Measurements from ENCODE around the gene PRSS56.

Gene PRSS56

DNA sequence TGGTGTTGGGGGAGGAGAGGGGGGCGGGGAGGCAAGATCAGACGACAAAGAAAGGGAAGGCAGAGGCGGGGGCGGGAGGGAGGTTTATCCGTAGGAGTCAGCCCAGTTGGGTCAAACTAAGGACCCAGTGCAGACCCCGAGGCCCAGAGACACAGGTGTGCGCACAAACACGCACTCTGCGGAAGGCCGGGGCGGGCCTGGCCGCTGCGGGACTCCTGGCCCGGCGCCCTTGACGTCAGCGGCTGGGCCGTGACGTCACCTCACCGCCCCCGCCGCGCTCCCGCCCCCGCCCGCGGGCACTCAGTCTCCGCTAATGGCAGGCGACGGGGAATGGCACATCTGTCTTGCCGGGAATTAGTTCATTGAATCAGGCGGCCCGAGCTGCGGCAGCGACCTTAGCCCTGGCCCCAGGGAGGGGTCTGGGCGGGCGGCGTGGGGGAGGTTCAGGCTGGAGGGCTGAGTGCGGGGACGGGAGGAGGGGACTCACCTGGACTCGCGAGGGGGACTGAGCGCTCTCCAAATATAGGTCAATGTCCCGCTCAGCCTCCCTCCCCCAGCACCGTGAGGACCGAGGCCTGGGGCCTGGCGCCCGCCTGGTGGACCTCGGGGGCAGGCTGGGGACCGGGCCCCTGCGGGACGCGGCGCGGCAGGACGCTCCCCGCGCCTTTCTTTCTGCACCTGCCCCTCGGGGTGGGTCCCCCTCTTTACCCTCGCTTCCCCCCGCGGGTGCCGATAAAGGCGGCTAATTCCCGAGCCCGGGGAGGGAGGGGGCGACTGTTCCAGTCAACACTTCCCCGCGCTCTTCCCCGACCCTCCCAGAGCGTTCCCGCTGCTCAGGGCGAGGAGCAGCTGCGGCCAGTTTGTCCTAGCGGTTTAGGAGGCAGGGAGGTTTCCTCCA is 17.0 kb upstream of the PRSS56 start:
- DNase-seq: peak; percentile 89

DNA sequence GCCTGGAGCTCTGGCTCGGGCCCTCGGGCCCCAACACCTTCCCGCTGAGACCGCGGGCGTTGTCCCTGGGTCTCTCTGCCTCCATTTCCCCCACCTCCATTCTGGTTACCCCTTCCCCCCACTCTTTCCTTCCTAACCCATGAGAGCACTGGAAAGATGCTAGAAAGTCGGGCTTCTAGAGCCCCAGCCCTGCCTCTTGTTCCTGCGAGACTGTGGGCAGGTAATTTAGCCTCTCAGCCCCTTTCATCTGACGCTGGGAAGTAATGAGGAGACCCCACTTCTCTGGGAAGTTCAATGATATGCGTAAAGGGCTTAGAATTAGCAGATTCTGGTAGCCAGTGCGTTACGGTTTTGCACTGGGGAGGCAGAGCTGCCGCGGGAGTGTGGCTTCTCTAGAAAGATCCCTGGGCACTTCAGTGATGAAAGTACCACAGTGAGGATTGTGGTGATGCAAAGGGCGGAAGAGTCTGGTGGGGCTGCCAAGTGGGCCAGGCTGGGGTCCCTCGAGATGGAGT is 16.3 kb upstream of the PRSS56 start:
- peak; percentile 81 for DNase-seq

DNA sequence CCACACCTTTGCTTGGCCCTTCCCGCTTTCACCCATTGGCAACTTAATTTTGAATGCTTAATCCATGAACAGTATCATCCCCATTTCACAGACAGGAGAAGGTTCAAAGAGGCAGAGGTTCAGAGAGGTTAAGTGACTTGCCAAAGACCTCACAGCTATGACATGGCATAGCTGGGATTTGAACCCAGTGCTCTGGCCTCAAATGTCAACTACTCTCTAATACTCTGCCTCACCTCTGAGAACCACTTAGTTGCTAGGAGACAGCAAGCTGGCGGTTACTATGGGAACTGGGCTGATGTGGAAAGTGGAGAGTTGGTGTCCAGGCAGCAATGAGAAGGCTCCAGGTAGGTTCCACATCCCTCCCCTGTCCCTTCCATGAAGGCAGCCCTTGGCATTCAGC is 15.8 kb upstream of the PRSS56 start:
- DNase-seq: peak; percentile 74

DNA sequence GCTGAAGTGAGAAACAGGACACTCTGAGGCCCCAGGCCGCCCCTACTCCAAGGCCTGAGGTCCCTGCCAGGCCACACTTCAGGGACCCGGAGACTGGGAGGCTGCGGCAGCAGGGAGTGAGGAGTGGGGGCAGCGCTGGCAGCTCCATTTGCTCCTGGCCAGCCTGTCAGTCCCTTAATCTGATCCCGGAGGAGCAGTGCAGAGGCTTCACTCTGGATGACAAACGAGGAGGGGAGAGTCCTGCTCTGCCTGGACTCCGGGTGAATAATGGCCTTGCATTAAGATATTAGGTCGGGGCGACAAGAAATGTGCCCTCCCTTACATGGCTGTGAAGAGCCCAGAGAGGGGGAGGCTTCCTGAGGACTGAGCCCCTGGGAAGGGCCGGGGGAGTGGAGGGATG is 14.3 kb upstream of the PRSS56 start:
- DNase-seq: peak; percentile 74

DNA sequence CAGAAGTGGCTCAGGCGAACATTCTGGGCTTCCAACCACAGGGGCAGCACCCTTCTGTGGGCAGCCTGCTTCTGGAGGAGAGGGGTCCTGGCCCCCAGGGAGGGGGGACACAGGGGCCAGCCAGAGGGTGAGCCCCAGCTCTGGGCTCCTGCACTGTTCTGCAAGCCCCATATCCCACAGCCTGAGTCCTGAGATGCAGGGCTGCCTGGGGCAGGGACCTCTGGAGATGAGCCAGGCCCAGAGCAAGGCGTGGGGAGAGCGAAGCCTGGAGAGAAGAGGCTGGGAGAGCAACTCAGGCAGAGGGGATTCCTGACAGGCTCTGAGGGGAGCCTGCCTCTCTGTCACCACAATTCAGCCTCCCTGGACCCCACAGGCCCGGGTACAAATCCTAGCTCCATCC is 13.5 kb upstream of the PRSS56 start:
- DNase-seq: no peak

DNA sequence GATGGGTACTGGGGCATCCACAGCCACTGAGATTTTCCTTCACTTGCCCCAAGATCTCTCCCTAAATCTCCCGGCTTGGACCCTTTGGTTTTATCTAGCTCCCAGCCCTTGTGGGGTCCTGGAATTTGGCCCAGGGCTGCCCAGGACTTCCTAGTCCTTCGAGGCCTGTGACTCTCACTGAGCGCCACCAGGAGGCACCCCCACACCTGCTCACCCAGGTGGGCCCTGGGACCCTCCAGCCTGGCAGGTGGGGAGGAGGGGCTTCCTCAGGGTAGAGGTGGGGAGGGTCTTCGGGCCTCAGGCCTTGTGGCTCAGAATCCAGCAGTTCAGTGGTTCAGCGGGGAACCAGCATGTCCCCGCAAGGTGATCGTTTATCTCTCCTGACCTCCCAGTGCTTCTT is 11.9 kb upstream of the PRSS56 start:
- no peak for DNase-seq

DNA sequence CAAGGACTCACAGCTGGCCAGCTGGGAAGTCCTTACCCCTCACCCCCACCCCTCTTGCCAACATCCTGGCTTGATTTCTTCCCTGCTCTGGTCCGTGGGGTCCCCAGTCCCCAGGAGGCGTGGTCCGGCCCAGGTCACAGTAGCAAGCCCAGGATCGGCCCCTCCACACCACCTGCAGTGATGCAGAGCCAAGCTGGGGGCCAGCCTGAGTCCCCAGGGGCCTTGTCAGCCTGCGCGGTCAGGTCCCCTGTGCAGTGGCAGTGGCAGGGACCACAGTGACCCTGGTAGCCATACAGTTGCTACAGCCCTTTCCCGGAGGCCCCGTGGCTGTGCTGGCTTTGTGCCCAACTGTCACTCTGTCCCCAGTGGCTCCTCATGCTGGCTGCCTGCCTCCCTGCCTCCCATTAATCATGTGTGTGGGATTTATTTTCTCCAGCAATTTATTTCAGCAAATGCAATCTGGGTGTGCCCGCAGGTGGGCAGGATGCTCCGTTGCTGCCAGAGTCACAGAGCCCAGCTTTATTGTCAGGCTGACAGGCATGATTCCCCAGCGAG is 8.8 kb upstream of the PRSS56 start:
- peak; percentile 46 for DNase-seq

DNA sequence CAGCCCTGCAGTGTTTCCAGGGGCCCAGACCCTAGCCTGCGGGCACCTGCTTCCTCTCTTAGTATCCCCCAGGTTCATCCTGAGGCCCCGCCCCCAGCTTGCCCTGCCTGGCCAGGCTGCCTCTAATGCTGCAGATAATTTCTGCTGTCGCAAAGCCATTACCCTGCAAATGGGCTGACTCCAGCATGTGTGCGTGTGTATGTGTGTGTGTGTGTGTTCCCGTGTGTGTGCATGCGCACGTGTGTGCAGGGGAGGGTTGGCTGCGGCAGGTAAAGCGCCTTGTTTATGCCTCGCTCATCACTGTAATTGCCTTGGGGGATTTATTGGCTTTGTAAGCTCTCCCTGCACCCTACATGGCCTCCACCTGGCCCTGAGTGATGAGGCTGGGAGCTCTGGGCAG is 7.6 kb upstream of the PRSS56 start:
- peak; percentile 88 for DNase-seq

DNA sequence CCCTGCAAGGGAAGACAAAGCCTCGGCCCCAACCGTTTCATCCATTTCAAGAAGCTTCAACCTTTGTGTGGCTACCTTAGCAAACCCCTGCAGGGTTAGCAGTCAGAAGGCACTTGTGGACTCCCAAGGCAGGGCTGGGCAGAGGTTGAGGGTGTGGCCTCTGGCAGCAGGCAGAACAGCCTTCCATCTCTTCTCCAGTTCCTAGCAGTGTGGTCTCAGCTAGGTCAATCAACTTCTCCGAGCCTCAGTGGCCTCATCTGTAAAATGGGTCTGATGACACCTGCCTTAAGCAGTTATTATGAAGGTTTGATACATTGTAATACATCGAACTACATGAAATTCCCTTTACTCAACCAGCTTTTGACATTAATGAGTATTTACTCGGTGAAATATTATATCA is 6.8 kb upstream of the PRSS56 start:
- DNase-seq: no peak

DNA sequence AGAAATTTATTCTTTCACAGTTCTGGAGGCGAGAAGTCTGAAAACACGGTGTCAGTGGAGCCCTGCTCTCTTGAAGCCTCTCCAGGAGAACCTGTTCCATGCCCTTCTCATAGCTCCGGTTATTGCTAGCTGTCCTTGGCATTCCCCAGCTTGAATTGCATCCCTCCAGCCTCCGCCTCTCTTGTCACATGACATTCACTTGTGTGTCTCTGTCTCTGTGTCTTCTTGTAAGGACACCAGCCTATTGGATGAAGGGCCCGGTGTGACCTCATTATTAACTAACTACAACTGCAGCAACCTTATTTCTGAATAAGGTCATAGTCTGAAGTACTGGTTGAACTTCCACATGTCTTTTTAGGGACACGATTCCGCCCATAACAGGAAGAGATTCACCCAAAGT is 4.5 kb upstream of the PRSS56 start:
- DNase-seq: no peak

DNA sequence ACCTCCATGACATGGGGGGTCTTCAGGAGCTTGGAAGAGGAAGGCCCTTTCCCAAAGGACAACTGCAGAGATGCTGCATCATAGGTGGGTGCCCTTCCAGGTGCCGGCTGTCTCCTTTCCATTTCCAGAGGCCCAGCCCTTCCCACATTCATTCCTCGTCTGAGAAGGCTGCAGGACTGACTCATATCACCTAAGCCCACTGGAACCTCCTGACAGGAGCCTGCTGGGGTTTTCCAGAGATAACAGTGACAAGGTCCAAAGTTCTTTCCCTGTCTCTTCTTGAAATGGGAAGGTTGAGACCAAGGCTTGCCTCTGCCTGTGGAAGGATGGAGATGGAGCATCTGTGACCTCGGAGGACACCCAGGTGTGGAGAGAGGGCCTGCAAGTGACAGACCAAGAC is 3.6 kb upstream of the PRSS56 start:
- DNase-seq: no peak

DNA sequence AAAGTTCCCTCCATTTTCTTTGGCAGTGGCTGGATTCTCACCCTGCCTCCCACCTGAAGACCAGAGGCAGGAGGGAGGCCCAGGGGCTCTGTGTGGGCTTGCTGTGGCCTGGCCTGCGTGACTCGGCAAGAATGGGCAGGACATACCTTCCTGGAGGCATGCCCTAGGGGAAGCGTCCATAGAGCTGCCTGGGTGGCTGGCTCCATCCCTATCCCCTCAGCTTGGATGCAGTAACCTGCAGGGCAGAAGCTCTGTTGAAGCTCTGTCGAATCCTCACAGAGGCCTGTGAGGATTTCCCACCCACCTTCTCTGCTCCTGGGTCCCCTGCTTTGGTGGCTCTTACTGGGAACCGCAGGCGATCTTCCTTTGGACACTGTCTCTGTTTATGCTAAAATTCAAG is 1.3 kb upstream of the PRSS56 start:
- no peak for DNase-seq

DNA sequence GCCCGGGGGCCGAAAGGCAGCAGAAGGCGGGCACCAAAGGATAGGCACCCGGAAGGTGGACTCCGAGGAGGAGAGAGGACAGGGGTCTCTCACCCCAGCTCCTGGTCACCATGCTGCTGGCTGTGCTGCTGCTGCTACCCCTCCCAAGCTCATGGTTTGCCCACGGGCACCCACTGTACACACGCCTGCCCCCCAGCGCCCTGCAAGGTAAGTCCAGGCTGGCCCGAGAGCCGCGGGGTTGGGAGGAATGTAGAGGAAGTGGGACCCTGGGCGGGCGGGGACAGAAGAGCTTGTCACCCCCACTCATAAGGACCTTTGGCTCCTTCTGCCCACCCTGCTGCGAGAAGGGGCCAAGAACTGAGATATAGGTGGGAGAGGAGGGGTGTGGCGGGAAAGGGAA is 301 bp downstream of the PRSS56 start:
- DNase-seq: no peak

DNA sequence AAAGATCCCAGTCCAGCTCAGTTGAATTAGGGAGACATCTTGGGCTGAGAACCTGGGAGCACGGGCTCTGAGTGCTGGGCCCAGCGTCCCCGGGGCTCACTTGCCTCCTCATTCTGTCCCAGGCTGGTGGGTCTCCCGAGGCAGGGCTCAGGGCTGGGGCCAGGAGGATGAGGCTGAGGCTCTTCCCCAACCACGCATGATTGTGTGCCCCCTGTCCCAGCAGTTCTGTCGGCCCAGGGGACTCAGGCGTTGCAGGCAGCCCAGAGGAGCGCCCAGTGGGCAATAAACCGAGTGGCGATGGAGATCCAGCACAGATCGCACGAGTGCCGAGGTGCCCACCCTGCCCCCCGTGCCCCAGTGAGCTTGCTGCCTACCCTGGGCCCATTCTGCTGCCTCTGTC is 910 bp downstream of the PRSS56 start:
- no peak for DNase-seq

DNA sequence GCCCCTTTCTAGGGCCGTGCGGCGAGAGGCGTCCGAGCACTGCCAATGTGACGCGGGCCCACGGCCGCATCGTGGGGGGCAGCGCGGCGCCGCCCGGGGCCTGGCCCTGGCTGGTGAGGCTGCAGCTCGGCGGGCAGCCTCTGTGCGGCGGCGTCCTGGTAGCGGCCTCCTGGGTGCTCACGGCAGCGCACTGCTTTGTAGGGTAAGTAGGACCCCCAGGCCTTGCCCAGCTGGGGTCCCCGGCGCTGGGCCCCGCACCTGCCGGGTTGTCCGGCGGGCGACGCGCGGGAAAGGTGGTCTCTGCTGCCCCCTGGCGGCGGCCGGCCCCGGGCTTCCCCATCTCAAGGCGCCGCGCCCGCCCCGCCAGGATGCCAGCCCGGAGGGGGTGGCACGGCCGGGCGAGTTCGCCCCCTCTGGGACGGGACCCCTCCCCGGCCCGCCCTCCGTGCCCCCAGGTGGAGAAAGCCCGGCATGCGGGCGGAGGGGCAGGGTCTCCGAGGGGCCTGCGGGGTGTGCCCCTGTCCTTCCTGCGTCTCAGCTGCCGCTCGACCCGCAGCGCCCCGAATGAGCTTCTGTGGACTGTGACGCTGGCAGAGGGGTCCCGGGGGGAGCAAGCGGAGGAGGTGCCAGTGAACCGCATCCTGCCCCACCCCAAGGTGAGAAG is 1.9 kb downstream of the PRSS56 start:
- peak; percentile 85 for DNase-seq

DNA sequence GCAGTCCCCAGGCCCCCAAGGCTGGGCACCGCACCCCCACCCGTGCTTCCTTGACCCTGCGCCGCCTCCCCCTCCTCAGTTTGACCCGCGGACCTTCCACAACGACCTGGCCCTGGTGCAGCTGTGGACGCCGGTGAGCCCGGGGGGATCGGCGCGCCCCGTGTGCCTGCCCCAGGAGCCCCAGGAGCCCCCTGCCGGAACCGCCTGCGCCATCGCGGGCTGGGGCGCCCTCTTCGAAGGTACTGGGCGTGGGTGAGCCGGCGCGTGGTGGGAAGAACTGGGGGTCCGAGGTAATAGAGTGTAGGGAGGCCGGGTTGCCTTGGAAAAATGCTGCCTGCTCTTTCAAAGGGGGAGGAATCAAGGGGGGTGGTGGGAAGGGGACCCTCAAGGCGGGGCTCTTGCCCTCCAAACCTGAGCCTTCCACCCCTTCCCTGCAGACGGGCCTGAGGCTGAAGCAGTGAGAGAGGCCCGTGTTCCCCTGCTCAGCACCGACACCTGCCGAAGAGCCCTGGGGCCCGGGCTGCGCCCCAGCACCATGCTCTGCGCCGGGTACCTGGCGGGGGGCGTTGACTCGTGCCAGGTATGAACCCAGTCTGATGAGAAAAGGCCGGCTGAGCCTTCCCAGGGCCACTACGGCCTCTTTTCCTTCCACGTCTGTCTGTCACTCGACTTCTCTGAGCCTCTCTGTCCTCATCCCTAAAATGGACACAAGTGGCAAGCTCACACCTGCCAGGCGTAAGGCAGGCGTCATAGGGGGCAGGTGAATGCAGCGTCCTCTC is 2.6 kb downstream of the PRSS56 start:
- no peak for DNase-seq

DNA sequence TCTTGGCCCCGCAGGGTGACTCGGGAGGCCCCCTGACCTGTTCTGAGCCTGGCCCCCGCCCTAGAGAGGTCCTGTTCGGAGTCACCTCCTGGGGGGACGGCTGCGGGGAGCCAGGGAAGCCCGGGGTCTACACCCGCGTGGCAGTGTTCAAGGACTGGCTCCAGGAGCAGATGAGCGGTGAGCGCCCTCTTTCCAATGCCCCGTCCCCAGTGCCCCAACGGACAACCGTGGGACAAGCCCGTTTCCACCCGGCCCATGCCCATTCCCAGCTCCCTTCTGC is 3.2 kb downstream of the PRSS56 start:
- DNase-seq: no peak

DNA sequence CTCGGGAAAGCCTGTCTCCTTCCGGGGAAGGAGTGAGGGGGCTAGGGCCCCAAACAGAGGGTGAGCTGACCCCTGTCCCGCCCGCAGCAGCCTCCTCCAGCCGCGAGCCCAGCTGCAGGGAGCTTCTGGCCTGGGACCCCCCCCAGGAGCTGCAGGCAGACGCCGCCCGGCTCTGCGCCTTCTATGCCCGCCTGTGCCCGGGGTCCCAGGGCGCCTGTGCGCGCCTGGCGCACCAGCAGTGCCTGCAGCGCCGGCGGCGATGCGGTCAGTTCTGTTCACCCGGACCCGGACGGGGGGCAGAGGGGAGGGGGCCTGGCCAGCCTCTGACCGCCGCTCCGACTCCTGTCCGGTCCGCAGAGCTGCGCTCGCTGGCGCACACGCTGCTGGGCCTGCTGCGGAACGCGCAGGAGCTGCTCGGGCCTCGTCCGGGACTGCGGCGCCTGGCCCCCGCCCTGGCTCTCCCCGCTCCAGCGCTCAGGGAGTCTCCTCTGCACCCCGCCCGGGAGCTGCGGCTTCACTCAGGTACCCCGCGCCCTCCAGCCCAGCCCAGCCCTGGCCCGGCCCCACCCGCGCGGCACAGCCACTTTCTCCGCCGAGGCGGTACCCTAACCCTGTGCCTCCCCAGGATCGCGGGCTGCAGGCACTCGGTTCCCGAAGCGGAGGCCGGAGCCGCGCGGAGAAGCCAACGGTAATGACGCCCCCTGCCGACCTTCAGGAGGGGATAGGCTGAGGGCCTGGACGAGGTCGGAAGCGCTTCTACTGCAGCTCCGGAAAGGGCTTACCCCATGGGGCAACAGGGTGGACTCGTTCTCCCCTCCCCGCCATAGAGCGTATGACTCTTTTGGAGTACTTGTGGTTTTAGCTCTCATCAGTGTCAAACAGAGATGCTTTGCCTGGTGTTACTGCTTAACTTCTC is 3.8 kb downstream of the PRSS56 start:
- DNase-seq: peak; percentile 87

DNA sequence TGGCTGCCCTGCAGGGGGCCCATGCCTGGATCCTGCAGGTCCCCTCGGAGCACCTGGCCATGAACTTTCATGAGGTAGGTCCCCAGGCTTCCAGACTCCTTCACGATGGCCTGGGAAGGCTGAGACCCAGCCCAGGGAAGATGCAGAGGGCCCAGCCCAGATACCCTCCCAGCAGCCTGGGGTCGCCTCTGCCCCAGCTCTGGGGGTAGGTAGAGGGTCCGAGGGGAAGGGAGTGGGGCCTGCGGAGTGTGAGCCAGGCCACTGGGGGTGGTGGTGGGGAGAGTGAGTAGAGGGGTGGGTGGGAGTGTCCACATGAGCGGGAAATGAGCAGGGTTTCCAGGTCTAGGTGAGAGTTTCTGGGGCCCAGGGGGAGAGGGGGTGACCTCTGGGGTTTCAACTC is 4.6 kb downstream of the PRSS56 start:
- DNase-seq: no peak

DNA sequence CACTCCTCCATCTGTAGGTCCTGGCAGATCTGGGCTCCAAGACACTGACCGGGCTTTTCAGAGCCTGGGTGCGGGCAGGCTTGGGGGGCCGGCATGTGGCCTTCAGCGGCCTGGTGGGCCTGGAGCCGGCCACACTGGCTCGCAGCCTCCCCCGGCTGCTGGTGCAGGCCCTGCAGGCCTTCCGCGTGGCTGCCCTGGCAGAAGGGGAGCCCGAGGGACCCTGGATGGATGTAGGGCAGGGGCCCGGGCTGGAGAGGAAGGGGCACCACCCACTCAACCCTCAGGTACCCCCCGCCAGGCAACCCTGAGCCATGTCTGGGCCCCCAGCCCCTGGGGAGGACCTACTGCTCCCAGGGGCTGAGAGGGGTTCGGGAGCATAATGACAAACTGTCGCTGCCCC is 5.0 kb downstream of the PRSS56 start:
- no peak for DNase-seq

DNA sequence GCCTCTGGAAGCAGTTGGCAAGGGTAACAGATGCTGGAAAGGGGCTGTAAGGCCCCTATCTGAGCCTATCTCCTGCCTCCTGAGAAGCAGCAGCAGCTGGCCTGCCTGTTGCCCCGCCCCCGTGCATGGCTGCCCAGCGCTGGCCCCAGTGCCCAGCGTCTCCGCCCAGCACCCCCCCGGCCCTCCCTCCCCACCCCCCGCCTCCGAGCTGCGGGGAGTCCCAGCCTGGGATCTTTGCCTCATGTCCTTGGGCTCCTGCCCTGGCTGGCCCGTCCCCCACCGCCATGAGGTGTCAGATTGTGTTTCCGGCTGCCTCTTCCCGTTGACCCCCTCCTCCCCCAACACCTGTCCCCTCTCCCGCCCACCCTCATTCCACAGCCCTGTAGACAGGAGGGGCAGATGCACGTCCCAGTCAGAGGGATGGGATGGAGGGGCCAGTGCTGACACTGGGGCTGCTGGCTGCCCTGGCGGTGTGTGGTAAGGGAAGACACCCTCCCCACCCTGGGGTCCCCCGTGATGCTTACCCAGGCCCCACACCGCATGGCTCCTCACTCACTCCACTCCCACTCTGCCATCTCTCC is 5.7 kb downstream of the PRSS56 start, which contains the start of gene CHRND:
Gene CHRND, plus strand, starts transcription at position 370 of the 581 bp plus-strand sequence. Its CDS starts 56 bp downstream, at position 426.
- peak; percentile 76 for DNase-seq
